Activated B cell treated with CpG ODN at 0.5 μM for 24 hours (primary cell): Measurements from ENCODE around the gene KRT17. TPM values are rescaled to one million over a fixed set of nuclear protein-coding genes. Genes with fewer than 3 reads are reported as not detected.

Experiments used
- ATAC-seq: fragments of 200-7000 bp; cut with Tn5 transposase; one replicate; pipeline ENCODE4 v1.10.0; 2021; ENCODE audit warnings: low read depth, mild to moderate bottlenecking, moderate library complexity
- CTCF ChIA-PET: fragments of 350-600 bp; sonication (Branson Sonifier 250); formaldehyde crosslinking; loops from one replicate; lab custom pipeline; 2021; ENCODE audit warnings: antibody characterized with exemption; lab: Charles Lee
- POLR2A ChIA-PET: fragments of 350-600 bp; sonication (Branson Sonifier 250); formaldehyde crosslinking; loops from one replicate; lab custom pipeline; 2021; ENCODE audit warnings: antibody characterized with exemption; lab: Charles Lee
- DNase-seq: peaks from one replicate; pipeline ENCODE4 v3.0.0; 2022
- H3K27ac Mint-ChIP-seq: one replicate; pipeline ENCODE4 v1.8.0; 2020; ENCODE audit warnings: mixed read lengths
- H3K27me3 Mint-ChIP-seq: one replicate; pipeline ENCODE4 v1.8.0; 2021; ENCODE audit warnings: mixed read lengths
- H3K36me3 Mint-ChIP-seq: one replicate; pipeline ENCODE4 v1.8.0; 2021; ENCODE audit warnings: low read depth, mixed read lengths
- H3K4me1 Mint-ChIP-seq: one replicate; pipeline ENCODE4 v1.8.0; 2021; ENCODE audit warnings: mixed read lengths
- H3K4me3 Mint-ChIP-seq: one replicate; pipeline ENCODE4 v1.8.0; 2020; ENCODE audit warnings: mild to moderate bottlenecking, mixed read lengths
- H3K9me3 Mint-ChIP-seq: one replicate; pipeline ENCODE4 v1.8.0; 2020; ENCODE audit warnings: mixed read lengths
- CTCF ChIP-seq: fragments of 200-600 bp; IDR thresholded peaks from one replicate; pipeline ENCODE4 v1.8.0; 2022; ENCODE audit warnings: antibody characterized with exemption, mild to moderate bottlenecking
- intact Hi-C: fragments of 100-400 bp; cut with micrococcal nuclease; formaldehyde crosslinking; loops from one replicate; pipeline ENCODE4 v1.15.1; 2024
- total RNA-seq: library from RNA; stranded (reverse); gene quantifications from 2 replicates; pipeline ENCODE4 v1.2.3, GENCODE V29; 2022

KRT17 gene
- total RNA-seq, 1 donor from 2014 or later, result not detected

DNA sequence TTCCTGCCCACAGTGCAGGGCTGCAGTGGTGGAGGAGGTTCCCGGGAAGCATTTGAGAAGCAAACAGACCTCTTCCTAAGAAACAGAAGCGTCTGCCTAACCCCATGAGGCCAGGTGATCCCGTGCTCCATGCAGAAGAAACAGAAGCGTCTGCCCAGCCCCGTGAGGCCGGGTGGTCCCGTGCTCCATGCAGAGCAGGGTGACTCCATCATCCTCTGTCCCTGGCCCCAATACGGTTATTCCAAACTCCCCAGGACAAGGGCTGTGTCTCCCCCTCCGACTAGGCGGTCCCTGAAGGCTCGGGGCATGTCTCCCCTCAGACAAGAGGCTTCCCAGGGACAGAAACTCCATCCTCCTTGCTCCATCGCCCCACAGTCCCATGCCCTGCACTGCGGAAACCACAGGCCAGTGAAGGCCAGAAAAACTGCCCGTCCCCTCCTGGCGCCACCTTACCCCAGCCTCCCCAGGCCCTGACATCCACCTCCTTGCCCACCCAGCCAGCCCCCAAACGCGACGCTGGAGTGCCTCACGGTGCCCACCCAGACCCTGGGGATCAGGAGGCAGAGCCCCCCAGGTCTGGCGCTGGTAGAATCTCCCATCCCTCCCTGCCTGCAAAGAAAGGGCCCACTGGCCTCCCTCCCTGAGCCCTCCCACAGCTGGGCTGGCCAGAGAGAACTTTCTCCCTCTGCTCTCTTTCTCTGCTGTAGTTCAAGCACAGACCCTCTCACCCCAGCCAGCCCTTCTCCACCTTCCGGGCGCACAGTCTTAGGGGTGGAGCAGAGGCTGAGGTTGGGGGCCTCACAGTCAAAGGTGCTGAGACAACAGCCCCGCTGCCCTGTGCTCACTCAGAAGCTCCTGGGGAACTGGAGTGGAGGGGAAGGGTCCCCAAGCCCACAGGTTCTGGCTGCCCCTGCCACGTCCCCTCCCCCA, 30.6 kb upstream of the KRT17 start:
- H3K9me3 Mint-ChIP-seq, result no peaks in the 10 kb centered on the region
- POLR2A ChIA-PET, result no interaction called here
- no peak for TF ChIP-seq CTCF
- H3K27me3 Mint-ChIP-seq, result peaks cover 3% of the 10 kb centered on the region
- CTCF ChIA-PET, result interaction anchor here (2.1 kb wide), 1 partner anchor 8 kb away, joined by 11 read pairs; no protein-coding TSS in a partner anchor
- ATAC-seq (no peak), DNase-seq (no peak)
- H3K27ac Mint-ChIP-seq, result no peak overlapping the region
- intact Hi-C loops, result no loop called here
- H3K36me3 Mint-ChIP-seq, result no peaks in the 10 kb centered on the region
- no peak overlapping the region for H3K4me3 Mint-ChIP-seq
- no peaks in the 10 kb centered on the region for H3K4me1 Mint-ChIP-seq

GRCh38 chr17:41653892-41654677, 29.7 kb upstream of the KRT17 start:
- H3K36me3 Mint-ChIP-seq, result no peaks in the 10 kb centered on the region
- no peaks in the 10 kb centered on the region for H3K9me3 Mint-ChIP-seq
- POLR2A ChIA-PET, result interaction anchor here (0.8 kb wide), 1 partner anchor 12 kb away, joined by 3 read pairs; no protein-coding TSS in a partner anchor
- H3K4me3 Mint-ChIP-seq, result no peak overlapping the region
- CTCF ChIA-PET, result interaction anchor here (1.2 to 2.1 kb wide), 2 partner anchors 9 to 12 kb away, joined by 4 to 11 read pairs; no protein-coding TSS in a partner anchor
- no peak for TF ChIP-seq CTCF
- intact Hi-C loops, result no loop called here
- H3K4me1 Mint-ChIP-seq, result no peaks in the 10 kb centered on the region
- peaks cover 3% of the 10 kb centered on the region for H3K27me3 Mint-ChIP-seq
- DNase-seq (no peak), ATAC-seq (no peak)
- no peak overlapping the region for H3K27ac Mint-ChIP-seq

- ATAC-seq (no peak), DNase-seq (no peak)
- ChIA-PET POLR2A (interaction anchor here (0.8 kb wide), 1 partner anchor 12 kb away, joined by 3 read pairs; no protein-coding TSS in a partner anchor), CTCF (interaction anchor here (1.2 to 2.1 kb wide), 2 partner anchors 10 to 13 kb away, joined by 4 to 11 read pairs; no protein-coding TSS in a partner anchor)
- Mint-ChIP-seq H3K9me3 (no peaks in the 10 kb centered on the region), H3K4me1 (peaks cover 4% of the 10 kb centered on the region), H3K36me3 (no peaks in the 10 kb centered on the region), H3K27me3 (peaks cover 3% of the 10 kb centered on the region), H3K4me3 (no peak overlapping the region), H3K27ac (no peak overlapping the region)
- intact Hi-C loops, result no loop called here
- TF ChIP-seq CTCF, result no peak
Measured at GRCh38 chr17:41653421-41653820, 29.0 kb upstream of the KRT17 start.

DNA sequence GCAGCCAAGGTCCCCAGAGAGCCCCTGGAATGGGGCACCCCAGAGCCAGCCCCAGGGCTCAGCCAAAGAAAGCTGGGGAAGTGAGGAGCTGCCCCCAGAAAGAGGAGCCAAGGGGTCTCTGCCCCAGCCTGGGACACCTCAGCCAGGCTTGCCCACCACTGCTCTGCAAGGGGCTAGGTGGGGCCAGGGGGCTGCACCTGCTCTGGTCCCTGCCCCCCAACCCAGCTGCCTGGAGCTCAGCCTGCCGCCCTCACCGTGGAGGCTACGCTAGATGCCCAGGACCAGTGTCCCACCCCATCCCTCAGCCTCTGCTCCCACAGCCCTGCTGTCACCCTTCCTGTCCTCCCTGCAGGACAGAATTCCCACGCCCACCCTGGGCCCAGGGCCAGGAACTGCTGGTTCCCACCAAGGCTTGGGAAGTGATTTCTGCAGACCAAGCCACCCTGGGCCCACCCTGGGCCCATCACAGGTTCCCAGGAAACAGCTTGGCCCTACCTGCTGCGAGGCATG, 28.1 kb upstream of the KRT17 start:
- CTCF ChIA-PET, result interaction anchor here (2.1 kb wide), 1 partner anchor 10 kb away, joined by 11 read pairs; no protein-coding TSS in a partner anchor
- intact Hi-C loops, result no loop called here
- no peaks in the 10 kb centered on the region for H3K9me3 Mint-ChIP-seq
- ATAC-seq, result no peak
- H3K36me3 Mint-ChIP-seq, result no peaks in the 10 kb centered on the region
- TF ChIP-seq CTCF, result no peak
- POLR2A ChIA-PET, result no interaction called here
- H3K4me1 Mint-ChIP-seq, result peaks cover 10% of the 10 kb centered on the region
- H3K27me3 Mint-ChIP-seq, result peaks cover 2% of the 10 kb centered on the region
- H3K27ac Mint-ChIP-seq, result no peak overlapping the region
- H3K4me3 Mint-ChIP-seq, result no peak overlapping the region
- no peak for DNase-seq
